Keratinocyte (primary cell): ENCODE measurements around the gene HLA-DRB1. TPM values are rescaled to one million over a fixed set of nuclear protein-coding genes. Genes with fewer than 3 reads are reported as not detected.
"Not testable (repeated sequence)": the region's sequence is repeated elsewhere in the genome, so short reads cannot be mapped to it uniquely, and the experiment has no call there.

Source experiments
- DNase-seq: peaks from one replicate; pipeline ENCODE4 v3.0.0-alpha.2; 2011; ENCODE audit warnings: low read depth, missing footprints, low spot score
- FAIRE-seq: peaks from 2 replicates; lab custom pipeline; 2011; peaks lifted over from hg19 to GRCh38; lab: Jason Lieb, UNC
- H2AFZ ChIP-seq: 2 replicates; pipeline ENCODE4 v1.6.0; 2012; ENCODE audit warnings: low read length, control low read depth, inconsistent platforms; ENCODE audit not compliant: control insufficient read depth
- H3K27ac ChIP-seq: 2 replicates; pipeline ENCODE4 v1.5.1; 2011; ENCODE audit warnings: low read length; ENCODE audit not compliant: control insufficient read depth, insufficient read depth
- H3K27me3 ChIP-seq: 3 replicates; pipeline ENCODE4 v1.6.0; 2011; ENCODE audit warnings: low read length; ENCODE audit not compliant: control insufficient read depth, insufficient read depth; ENCODE audit errors: extremely low read depth
- H3K36me3 ChIP-seq, 2 experiments: 2 replicates in 1 of 2; 3 replicates in 1 of 2; pipeline ENCODE4 v1.5.1; 2011; ENCODE audit warnings: low read length in 2 of 2, mild to moderate bottlenecking in 1 of 2; ENCODE audit not compliant: control insufficient read depth in 2 of 2, insufficient read depth in 2 of 2; ENCODE audit errors: extremely low read depth in 1 of 2
- H3K4me1 ChIP-seq: 3 replicates; pipeline ENCODE4 v1.5.1; 2011; ENCODE audit warnings: low read length; ENCODE audit not compliant: control insufficient read depth, insufficient read depth; ENCODE audit errors: extremely low read depth
- H3K4me2 ChIP-seq: 3 replicates; pipeline ENCODE4 v1.6.0; 2011; ENCODE audit warnings: low read depth, low read length; ENCODE audit not compliant: control insufficient read depth, insufficient read depth; ENCODE audit errors: extremely low read depth
- H3K4me3 ChIP-seq, 3 experiments: fragments of 200-600 bp in 1 of 3; sonication (generic) in 1 of 3; 2 replicates in 2 of 3; 3 replicates in 1 of 3; pipeline ENCODE4 v1.5.1; 2011 to 2016; ENCODE audit warnings: low read length in 3 of 3, mild to moderate bottlenecking in 3 of 3, control low read depth in 2 of 3, inconsistent platforms in 1 of 3, low read depth in 1 of 3, mixed read lengths in 1 of 3, mixed run types in 1 of 3, moderate library complexity in 1 of 3; ENCODE audit not compliant: control insufficient read depth in 2 of 3, insufficient read depth in 2 of 3; ENCODE audit errors: extremely low read depth in 1 of 3
- H3K79me2 ChIP-seq: 2 replicates; pipeline ENCODE4 v1.6.0; 2012; ENCODE audit warnings: low read length; ENCODE audit not compliant: control insufficient read depth, insufficient read depth
- H3K9ac ChIP-seq: 3 replicates; pipeline ENCODE4 v1.6.0; 2011; ENCODE audit warnings: low read length; ENCODE audit not compliant: control insufficient read depth, insufficient read depth; ENCODE audit errors: extremely low read depth
- H3K9me1 ChIP-seq: 3 replicates; pipeline ENCODE4 v1.6.0; 2011; ENCODE audit warnings: low read length; ENCODE audit not compliant: control insufficient read depth, insufficient read depth; ENCODE audit errors: extremely low read depth
- H3K9me3 ChIP-seq: 2 replicates; pipeline ENCODE4 v1.5.1; 2012; ENCODE audit warnings: low read depth, low read length; ENCODE audit not compliant: control insufficient read depth
- H4K20me1 ChIP-seq: 3 replicates; pipeline ENCODE4 v1.6.0; 2011; ENCODE audit warnings: low read length; ENCODE audit not compliant: control insufficient read depth, insufficient read depth; ENCODE audit errors: extremely low read depth
- EZH2 ChIP-seq: IDR thresholded peaks from one replicate; pipeline ENCODE4 v1.6.1; 2012; ENCODE audit warnings: inconsistent platforms, mild to moderate bottlenecking, low read length, moderate library complexity
- dilution Hi-C: fragments of 300-500 bp; cut with MboI; formaldehyde crosslinking; loops from one replicate; pipeline ENCODE4 v1.7.0; 2020; ENCODE audit warnings: low sequenced_read_pairs; ENCODE audit not compliant: extremely low pct_ligation_motif_present
- polyA plus RNA-seq, 5 experiments: library from polyadenylated mRNA; depleted of rRNA in 3 of 5; stranded (reverse) in 3 of 5; stranded (forward) in 1 of 5; unstranded in 1 of 5; fragments of >200 nt; gene quantifications; 1 replicate in 1 of 5; 2 replicates in 3 of 5; 3 replicates in 1 of 5; pipeline versions ENCODE4 v1.2.1 to v1.2.3, GENCODE V29; 2011 to 2012; ENCODE audit warnings: missing spikeins in 2 of 5, low read depth in 1 of 5, low replicate concordance in 1 of 5
- TF ChIP-seq, protein P1 (sequence below), 3 experiments: IDR thresholded peaks in 1 of 3; conservative IDR thresholded peaks in 1 of 3; optimal IDR thresholded peaks in 1 of 3; 2 replicates in 2 of 3; 3 replicates in 1 of 3; pipeline versions ENCODE3 to v1.5.1; 2011; ENCODE audit warnings: low read length in 3 of 3, mild to moderate bottlenecking in 3 of 3, moderate library complexity in 2 of 3, control low read depth in 1 of 3, inconsistent platforms in 1 of 3; ENCODE audit not compliant: insufficient read depth in 2 of 3; ENCODE audit errors: extremely low read depth in 1 of 3

The HLA-DRB1 gene
- polyA plus RNA-seq, 1 donor (not counting 4 experiments of a cell fraction or from before 2014, with no cell fraction given): 0.12 TPM

DNA sequence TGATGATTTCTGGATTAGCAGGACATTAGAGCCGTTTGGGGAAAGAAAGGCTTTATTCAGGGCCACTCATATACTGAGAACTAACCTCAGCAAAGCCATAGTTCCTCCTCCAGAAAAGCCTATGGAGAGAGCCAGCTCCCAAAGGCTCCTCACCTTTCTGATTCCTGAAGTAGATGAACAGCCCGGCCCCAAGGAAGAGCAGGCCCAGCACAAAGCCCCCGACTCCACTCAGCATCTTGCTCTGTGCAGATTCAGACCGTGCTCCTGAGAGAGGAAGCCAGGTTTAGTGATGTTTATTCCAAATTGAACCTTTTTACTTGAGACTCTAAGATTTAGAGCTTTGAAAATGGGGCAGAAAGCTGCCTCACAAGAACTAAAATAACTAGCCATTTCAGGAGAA is 9.1 kb downstream of the HLA-DRB1 start:
- no peak for DNase-seq
- H4K20me1 ChIP-seq: no peaks in the 10 kb centered on the region
- dilution Hi-C loops: no loop called here
- TF ChIP-seq EZH2: no peak
- TF ChIP-seq, protein P1, sequence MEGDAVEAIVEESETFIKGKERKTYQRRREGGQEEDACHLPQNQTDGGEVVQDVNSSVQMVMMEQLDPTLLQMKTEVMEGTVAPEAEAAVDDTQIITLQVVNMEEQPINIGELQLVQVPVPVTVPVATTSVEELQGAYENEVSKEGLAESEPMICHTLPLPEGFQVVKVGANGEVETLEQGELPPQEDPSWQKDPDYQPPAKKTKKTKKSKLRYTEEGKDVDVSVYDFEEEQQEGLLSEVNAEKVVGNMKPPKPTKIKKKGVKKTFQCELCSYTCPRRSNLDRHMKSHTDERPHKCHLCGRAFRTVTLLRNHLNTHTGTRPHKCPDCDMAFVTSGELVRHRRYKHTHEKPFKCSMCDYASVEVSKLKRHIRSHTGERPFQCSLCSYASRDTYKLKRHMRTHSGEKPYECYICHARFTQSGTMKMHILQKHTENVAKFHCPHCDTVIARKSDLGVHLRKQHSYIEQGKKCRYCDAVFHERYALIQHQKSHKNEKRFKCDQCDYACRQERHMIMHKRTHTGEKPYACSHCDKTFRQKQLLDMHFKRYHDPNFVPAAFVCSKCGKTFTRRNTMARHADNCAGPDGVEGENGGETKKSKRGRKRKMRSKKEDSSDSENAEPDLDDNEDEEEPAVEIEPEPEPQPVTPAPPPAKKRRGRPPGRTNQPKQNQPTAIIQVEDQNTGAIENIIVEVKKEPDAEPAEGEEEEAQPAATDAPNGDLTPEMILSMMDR (optimal IDR thresholded peaks at IDR 0.05 in 1 of 3, IDR thresholded peaks at IDR 0.05 in 1 of 3, conservative IDR thresholded peaks at IDR 0.05 in 1 of 3; ENCODE audit: extremely low read depth in 1 of 3, insufficient read depth in 2 of 3, low read length in 3 of 3): no peak
- H3K9ac ChIP-seq: no peak overlapping the region
- H3K4me2 ChIP-seq: no peak overlapping the region
- no peaks in the 10 kb centered on the region for H3K9me3 ChIP-seq
- no peaks in the 10 kb centered on the region for H3K79me2 ChIP-seq
- H3K36me3 ChIP-seq: no peaks in the 10 kb centered on the region
- H3K4me1 ChIP-seq: no peaks in the 10 kb centered on the region
- no peak overlapping the region for H3K4me3 ChIP-seq
- no peak for FAIRE-seq
- H3K27ac ChIP-seq: no peak overlapping the region
- no peak overlapping the region for H2AFZ ChIP-seq
- H3K27me3 ChIP-seq: no peaks in the 10 kb centered on the region
- H3K9me1 ChIP-seq: no peaks in the 10 kb centered on the region

DNA sequence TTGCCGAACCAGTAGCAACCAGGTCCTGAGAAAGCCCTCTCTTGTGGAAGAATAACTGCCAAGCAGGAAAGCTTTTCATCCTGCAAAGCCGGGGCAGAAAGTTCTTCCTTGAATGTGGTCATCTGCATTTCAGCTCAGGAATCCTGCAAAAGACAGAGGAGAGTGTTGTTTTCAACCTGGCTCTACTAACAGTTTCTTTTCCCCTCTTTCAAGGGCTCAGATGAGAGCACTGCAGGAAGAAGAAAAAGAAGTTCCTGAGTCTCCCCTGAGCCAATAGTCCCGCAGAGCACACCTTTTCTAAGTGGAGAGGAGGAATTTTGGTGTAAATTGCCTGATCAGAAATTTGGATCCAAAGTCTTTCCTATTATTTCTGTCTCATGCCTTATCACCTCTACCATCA is 10.7 kb downstream of the HLA-DRB1 start:
- DNase-seq (no peak), FAIRE-seq (no peak)
- dilution Hi-C loops: no loop called here
- no peaks in the 10 kb centered on the region for H3K4me1 ChIP-seq
- no peaks in the 10 kb centered on the region for H3K9me1 ChIP-seq
- no peak overlapping the region for H3K9ac ChIP-seq
- no peak overlapping the region for H3K27ac ChIP-seq
- TF ChIP-seq EZH2: no peak
- TF ChIP-seq, protein P1 (optimal IDR thresholded peaks at IDR 0.05 in 1 of 3, IDR thresholded peaks at IDR 0.05 in 1 of 3, conservative IDR thresholded peaks at IDR 0.05 in 1 of 3; ENCODE audit: extremely low read depth in 1 of 3, insufficient read depth in 2 of 3, low read length in 3 of 3): no peak
- H3K4me3 ChIP-seq: no peak overlapping the region
- no peaks in the 10 kb centered on the region for H3K9me3 ChIP-seq
- no peak overlapping the region for H3K4me2 ChIP-seq
- no peak overlapping the region for H2AFZ ChIP-seq
- H3K27me3 ChIP-seq: no peaks in the 10 kb centered on the region
- H4K20me1 ChIP-seq: no peaks in the 10 kb centered on the region
- no peaks in the 10 kb centered on the region for H3K36me3 ChIP-seq
- no peaks in the 10 kb centered on the region for H3K79me2 ChIP-seq

DNA sequence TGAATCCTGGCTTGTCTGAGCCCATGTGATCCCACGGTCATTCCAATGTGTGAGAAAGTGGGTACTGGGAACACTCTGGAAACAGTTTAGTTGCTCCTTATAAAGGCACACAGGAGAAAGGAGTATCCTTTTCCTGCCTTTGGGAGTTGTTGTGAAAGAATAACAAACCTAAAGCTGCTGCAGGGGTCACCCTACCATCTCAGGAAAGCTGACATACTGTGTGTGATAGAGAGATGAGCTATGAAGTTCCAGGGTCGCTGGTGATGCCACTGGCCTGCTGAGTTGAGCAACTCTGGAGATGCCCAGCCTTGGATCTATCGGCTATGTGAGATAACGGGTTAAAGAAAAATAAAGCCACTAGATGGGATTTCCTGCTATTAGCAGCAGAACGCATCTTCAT is 12.2 kb downstream of the HLA-DRB1 start:
- H3K27ac ChIP-seq, H3K36me3 ChIP-seq, H3K79me2 ChIP-seq, H3K9me3 ChIP-seq, dilution Hi-C loops, FAIRE-seq, H4K20me1 ChIP-seq, H2AFZ ChIP-seq, H3K4me2 ChIP-seq, H3K9me1 ChIP-seq, DNase-seq, H3K4me3 ChIP-seq, H3K27me3 ChIP-seq, H3K9ac ChIP-seq, H3K4me1 ChIP-seq: not testable (repeated sequence)
